ENCODE results near the gene ANO8.

GRCh38 chr19:17321655-17322489, 12.8 kb downstream of the ANO8 start:
- TF ChIP-seq CTCF (IDR thresholded peaks at IDR 0.05; ENCODE audit: poor library complexity) (no peak), EZH2 (IDR thresholded peaks at IDR 0.05; ENCODE audit: borderline replicate concordance) (no peak), EZH2phosphoT487 (IDR thresholded peaks at IDR 0.05; ENCODE audit: low read depth, severe bottlenecking, unreplicated experiment) (no peak)
